ENCODE data around the gene RPS3A. TPM values are rescaled to one million over a fixed set of nuclear protein-coding genes. Genes with fewer than 3 reads are reported as not detected.
"Not testable (repeated sequence)": the region's sequence is repeated elsewhere in the genome, so short reads cannot be mapped to it uniquely, and the experiment has no call there.

Gene RPS3A
- total and polyA plus RNA-seq, 4 donors: 337 to 1,043 (median 588) TPM

DNA sequence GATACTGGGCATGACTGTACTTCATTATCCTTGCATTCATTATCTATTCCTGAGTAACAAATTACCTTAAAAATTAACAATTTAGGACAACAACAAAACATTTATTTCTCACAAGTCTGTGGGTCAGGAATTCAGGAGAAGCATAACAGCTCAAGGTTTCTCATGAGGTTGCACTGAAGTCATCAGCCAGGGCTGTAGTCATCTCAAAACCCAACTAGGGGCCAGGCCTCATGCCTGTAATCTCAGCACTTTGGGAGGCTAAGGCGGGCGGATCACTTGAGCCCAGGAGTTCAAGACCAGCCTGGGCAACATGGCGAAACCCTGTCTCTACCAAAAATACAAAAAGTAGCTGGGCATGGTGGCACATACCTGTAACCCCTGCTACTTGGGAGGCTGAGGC lies 36.3 kb upstream of the RPS3A start:
- H3K9ac ChIP-seq (ENCODE audit: low read depth in 1 of 2, low read length in 2 of 2); H3K4me1 ChIP-seq (ENCODE audit: control insufficient read depth in 4 of 4, insufficient read depth in 4 of 4, low read length in 3 of 4); H3K36me3 ChIP-seq (ENCODE audit: control insufficient read depth in 4 of 4, insufficient read depth in 3 of 4, low read depth in 1 of 4, low read length in 3 of 4); H3K27ac ChIP-seq (ENCODE audit: low read depth in 1 of 2, low read length in 2 of 2); DNase-seq (ENCODE audit: low spot score); H3K4me3 ChIP-seq (ENCODE audit: low read depth in 1 of 3, low read length in 3 of 3); H3K9me3 ChIP-seq (ENCODE audit: control insufficient read depth in 4 of 4, low read length in 3 of 4); H3K27me3 ChIP-seq (ENCODE audit: control insufficient read depth in 4 of 4, insufficient read depth in 4 of 4, low read length in 3 of 4): not testable (repeated sequence)
- WGBS: 96% methylated on average over 3 of the region's 3 CpGs

DNA sequence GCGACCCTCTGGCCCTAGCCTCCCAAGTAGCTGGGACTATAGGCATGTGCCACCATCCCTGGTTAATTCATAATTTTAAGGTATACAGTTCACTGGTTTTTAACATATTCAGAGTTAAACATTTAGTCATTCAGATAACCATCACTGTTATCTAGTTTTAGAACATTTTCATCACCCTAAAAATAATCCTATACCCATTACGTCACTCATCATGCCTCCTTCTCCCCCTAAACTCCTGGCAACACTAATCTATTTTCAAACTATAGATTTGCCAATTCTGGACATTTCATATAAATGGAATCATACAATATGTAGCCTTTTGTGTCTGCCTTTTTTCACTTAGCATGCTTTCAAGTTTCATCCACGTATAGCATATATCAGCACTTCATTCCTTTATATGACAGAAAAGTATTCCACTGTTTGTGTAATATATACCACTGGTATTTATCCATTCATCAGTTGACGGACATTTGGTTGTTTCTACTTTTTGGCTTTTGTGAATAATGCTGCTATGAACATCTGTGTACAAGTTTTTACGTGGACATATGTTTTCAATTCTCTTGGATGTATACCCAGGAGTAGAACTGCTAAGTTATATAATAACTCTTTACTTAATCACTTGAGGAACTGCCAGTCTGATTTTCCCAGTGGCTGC lies 32.0 kb upstream of the RPS3A start:
- no peak overlapping the region for H3K4me3 ChIP-seq (ENCODE audit: low read depth in 1 of 3, low read length in 3 of 3)
- 76% methylated on average over 5 of the region's 5 CpGs for WGBS
- no peaks in the 10 kb centered on the region for H3K27me3 ChIP-seq (ENCODE audit: control insufficient read depth in 4 of 4, insufficient read depth in 4 of 4, low read length in 3 of 4)
- no peak for DNase-seq (ENCODE audit: low spot score)
- H3K36me3 ChIP-seq (ENCODE audit: control insufficient read depth in 4 of 4, insufficient read depth in 3 of 4, low read depth in 1 of 4, low read length in 3 of 4): no peaks in the 10 kb centered on the region
- H3K4me1 ChIP-seq (ENCODE audit: control insufficient read depth in 4 of 4, insufficient read depth in 4 of 4, low read length in 3 of 4): no peaks in the 10 kb centered on the region
- TF ChIP-seq EGR1 (IDR thresholded peaks at IDR 0.05; ENCODE audit: low read depth in 2 of 2): no peak
- no peak for TF ChIP-seq TAF1 (conservative IDR thresholded peaks at IDR 0.05)
- TF ChIP-seq YY1 (IDR thresholded peaks at IDR 0.05): no peak
- no peak for TF ChIP-seq RAD21 (IDR thresholded peaks at IDR 0.05)
- TF ChIP-seq GABPA (IDR thresholded peaks at IDR 0.05 in 1 of 2, conservative IDR thresholded peaks at IDR 0.05 in 1 of 2): no peak
- TF ChIP-seq HNF4G (IDR thresholded peaks at IDR 0.05): no peak
- TF ChIP-seq NR2F2 (IDR thresholded peaks at IDR 0.05): no peak
- TF ChIP-seq FOXA2 (IDR thresholded peaks at IDR 0.05): no peak
- TF ChIP-seq, protein P1, sequence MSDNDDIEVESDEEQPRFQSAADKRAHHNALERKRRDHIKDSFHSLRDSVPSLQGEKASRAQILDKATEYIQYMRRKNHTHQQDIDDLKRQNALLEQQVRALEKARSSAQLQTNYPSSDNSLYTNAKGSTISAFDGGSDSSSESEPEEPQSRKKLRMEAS (IDR thresholded peaks at IDR 0.05): no peak
- TF ChIP-seq, protein P2, sequence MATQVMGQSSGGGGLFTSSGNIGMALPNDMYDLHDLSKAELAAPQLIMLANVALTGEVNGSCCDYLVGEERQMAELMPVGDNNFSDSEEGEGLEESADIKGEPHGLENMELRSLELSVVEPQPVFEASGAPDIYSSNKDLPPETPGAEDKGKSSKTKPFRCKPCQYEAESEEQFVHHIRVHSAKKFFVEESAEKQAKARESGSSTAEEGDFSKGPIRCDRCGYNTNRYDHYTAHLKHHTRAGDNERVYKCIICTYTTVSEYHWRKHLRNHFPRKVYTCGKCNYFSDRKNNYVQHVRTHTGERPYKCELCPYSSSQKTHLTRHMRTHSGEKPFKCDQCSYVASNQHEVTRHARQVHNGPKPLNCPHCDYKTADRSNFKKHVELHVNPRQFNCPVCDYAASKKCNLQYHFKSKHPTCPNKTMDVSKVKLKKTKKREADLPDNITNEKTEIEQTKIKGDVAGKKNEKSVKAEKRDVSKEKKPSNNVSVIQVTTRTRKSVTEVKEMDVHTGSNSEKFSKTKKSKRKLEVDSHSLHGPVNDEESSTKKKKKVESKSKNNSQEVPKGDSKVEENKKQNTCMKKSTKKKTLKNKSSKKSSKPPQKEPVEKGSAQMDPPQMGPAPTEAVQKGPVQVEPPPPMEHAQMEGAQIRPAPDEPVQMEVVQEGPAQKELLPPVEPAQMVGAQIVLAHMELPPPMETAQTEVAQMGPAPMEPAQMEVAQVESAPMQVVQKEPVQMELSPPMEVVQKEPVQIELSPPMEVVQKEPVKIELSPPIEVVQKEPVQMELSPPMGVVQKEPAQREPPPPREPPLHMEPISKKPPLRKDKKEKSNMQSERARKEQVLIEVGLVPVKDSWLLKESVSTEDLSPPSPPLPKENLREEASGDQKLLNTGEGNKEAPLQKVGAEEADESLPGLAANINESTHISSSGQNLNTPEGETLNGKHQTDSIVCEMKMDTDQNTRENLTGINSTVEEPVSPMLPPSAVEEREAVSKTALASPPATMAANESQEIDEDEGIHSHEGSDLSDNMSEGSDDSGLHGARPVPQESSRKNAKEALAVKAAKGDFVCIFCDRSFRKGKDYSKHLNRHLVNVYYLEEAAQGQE (IDR thresholded peaks at IDR 0.05): no peak
- TF ChIP-seq JUND (IDR thresholded peaks at IDR 0.05): no peak
- no peaks in the 10 kb centered on the region for H3K9me3 ChIP-seq (ENCODE audit: control insufficient read depth in 4 of 4, low read length in 3 of 4)
- no peak overlapping the region for H3K27ac ChIP-seq (ENCODE audit: low read depth in 1 of 2, low read length in 2 of 2)
- no peak overlapping the region for H3K9ac ChIP-seq (ENCODE audit: low read depth in 1 of 2, low read length in 2 of 2)

DNA sequence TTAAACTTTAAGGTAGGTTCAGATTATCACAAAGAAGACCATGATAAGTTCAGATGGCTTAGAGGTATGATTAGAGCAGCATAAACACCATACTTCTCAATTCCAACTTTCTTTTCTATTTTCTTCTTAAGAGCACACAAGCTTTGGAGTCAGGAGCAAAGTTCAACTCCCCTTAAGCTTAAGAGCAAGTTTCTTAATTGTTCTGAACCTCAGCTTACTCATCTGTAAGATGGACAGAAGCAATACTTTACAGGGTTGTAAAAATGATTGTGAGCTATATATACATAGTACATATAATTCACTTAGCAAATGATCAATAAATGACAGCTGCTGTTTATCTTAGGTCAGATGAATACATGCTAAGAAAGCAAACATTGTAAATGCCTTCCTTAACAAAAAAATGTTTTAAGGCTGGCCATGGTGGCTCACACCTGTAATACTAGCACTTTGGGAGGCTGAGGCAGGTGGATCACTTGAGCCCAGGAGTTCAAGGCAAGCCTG lies 25.0 kb upstream of the RPS3A start:
- Histone ChIP-seq H3K27ac (ENCODE audit: low read depth in 1 of 2, low read length in 2 of 2) (no peak overlapping the region), H3K4me3 (ENCODE audit: low read depth in 1 of 3, low read length in 3 of 3) (no peak overlapping the region), H3K4me1 (ENCODE audit: control insufficient read depth in 4 of 4, insufficient read depth in 4 of 4, low read length in 3 of 4) (no peaks in the 10 kb centered on the region), H3K9me3 (ENCODE audit: control insufficient read depth in 4 of 4, low read length in 3 of 4) (no peaks in the 10 kb centered on the region), H3K36me3 (ENCODE audit: control insufficient read depth in 4 of 4, insufficient read depth in 3 of 4, low read depth in 1 of 4, low read length in 3 of 4) (no peaks in the 10 kb centered on the region), H3K27me3 (ENCODE audit: control insufficient read depth in 4 of 4, insufficient read depth in 4 of 4, low read length in 3 of 4) (no peaks in the 10 kb centered on the region), H3K9ac (ENCODE audit: low read depth in 1 of 2, low read length in 2 of 2) (no peak overlapping the region)
- no peak for DNase-seq (ENCODE audit: low spot score)
- no peak for TF ChIP-seq FOXA1 (IDR thresholded peaks at IDR 0.05)
- TF ChIP-seq, protein P3, sequence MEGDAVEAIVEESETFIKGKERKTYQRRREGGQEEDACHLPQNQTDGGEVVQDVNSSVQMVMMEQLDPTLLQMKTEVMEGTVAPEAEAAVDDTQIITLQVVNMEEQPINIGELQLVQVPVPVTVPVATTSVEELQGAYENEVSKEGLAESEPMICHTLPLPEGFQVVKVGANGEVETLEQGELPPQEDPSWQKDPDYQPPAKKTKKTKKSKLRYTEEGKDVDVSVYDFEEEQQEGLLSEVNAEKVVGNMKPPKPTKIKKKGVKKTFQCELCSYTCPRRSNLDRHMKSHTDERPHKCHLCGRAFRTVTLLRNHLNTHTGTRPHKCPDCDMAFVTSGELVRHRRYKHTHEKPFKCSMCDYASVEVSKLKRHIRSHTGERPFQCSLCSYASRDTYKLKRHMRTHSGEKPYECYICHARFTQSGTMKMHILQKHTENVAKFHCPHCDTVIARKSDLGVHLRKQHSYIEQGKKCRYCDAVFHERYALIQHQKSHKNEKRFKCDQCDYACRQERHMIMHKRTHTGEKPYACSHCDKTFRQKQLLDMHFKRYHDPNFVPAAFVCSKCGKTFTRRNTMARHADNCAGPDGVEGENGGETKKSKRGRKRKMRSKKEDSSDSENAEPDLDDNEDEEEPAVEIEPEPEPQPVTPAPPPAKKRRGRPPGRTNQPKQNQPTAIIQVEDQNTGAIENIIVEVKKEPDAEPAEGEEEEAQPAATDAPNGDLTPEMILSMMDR (IDR thresholded peaks at IDR 0.05; ENCODE audit: low read depth, low read length, missing input control): no peak
- TF ChIP-seq, protein P2 (IDR thresholded peaks at IDR 0.05): no peak
- TF ChIP-seq, protein P4, sequence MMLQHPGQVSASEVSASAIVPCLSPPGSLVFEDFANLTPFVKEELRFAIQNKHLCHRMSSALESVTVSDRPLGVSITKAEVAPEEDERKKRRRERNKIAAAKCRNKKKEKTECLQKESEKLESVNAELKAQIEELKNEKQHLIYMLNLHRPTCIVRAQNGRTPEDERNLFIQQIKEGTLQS (IDR thresholded peaks at IDR 0.05): no peak
- no peak for TF ChIP-seq HNF4G (IDR thresholded peaks at IDR 0.05)
- TF ChIP-seq, protein P5, sequence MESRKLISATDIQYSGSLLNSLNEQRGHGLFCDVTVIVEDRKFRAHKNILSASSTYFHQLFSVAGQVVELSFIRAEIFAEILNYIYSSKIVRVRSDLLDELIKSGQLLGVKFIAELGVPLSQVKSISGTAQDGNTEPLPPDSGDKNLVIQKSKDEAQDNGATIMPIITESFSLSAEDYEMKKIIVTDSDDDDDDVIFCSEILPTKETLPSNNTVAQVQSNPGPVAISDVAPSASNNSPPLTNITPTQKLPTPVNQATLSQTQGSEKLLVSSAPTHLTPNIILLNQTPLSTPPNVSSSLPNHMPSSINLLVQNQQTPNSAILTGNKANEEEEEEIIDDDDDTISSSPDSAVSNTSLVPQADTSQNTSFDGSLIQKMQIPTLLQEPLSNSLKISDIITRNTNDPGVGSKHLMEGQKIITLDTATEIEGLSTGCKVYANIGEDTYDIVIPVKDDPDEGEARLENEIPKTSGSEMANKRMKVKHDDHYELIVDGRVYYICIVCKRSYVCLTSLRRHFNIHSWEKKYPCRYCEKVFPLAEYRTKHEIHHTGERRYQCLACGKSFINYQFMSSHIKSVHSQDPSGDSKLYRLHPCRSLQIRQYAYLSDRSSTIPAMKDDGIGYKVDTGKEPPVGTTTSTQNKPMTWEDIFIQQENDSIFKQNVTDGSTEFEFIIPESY (IDR thresholded peaks at IDR 0.05): no peak
- no peak for TF ChIP-seq NR2F2 (IDR thresholded peaks at IDR 0.05)
- no peak for TF ChIP-seq YY1 (IDR thresholded peaks at IDR 0.05)
- TF ChIP-seq, protein P1 (IDR thresholded peaks at IDR 0.05): no peak
- TF ChIP-seq RAD21 (IDR thresholded peaks at IDR 0.05): no peak
